ENCODE results near the gene MFAP5. TPM values are rescaled to one million over a fixed set of nuclear protein-coding genes. Genes with fewer than 3 reads are reported as not detected.
"Not testable (repeated sequence)": the region's sequence is repeated elsewhere in the genome, so short reads cannot be mapped to it uniquely, and the experiment has no call there.

MFAP5 gene
- total RNA-seq, 1 donor from 2014 or later, result 6.6 TPM

- FAIRE-seq, result no peak
- no peak for DNase-seq (ENCODE audit: low read depth)
- Histone ChIP-seq H3K27me3 (ENCODE audit: control insufficient read depth, insufficient read depth, low read length) (no peaks in the 10 kb centered on the region), H3K36me3 (ENCODE audit: control insufficient read depth, insufficient read depth, low read length) (no peaks in the 10 kb centered on the region), H3K4me3 (ENCODE audit: low read depth, low read length) (no peak overlapping the region)
- TF ChIP-seq, protein P1, sequence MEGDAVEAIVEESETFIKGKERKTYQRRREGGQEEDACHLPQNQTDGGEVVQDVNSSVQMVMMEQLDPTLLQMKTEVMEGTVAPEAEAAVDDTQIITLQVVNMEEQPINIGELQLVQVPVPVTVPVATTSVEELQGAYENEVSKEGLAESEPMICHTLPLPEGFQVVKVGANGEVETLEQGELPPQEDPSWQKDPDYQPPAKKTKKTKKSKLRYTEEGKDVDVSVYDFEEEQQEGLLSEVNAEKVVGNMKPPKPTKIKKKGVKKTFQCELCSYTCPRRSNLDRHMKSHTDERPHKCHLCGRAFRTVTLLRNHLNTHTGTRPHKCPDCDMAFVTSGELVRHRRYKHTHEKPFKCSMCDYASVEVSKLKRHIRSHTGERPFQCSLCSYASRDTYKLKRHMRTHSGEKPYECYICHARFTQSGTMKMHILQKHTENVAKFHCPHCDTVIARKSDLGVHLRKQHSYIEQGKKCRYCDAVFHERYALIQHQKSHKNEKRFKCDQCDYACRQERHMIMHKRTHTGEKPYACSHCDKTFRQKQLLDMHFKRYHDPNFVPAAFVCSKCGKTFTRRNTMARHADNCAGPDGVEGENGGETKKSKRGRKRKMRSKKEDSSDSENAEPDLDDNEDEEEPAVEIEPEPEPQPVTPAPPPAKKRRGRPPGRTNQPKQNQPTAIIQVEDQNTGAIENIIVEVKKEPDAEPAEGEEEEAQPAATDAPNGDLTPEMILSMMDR (IDR thresholded peaks at IDR 0.05; ENCODE audit: insufficient read depth, low read length, severe bottlenecking), result no peak
These were observed 25.4 kb downstream of the MFAP5 start for GRCh38 chr12:8637244-8637643.

GRCh38 chr12:8636581-8636980 lies 26.0 kb downstream of the MFAP5 start:
- no peaks in the 10 kb centered on the region for H3K36me3 ChIP-seq (ENCODE audit: control insufficient read depth, insufficient read depth, low read length)
- TF ChIP-seq, protein P1 (IDR thresholded peaks at IDR 0.05; ENCODE audit: insufficient read depth, low read length, severe bottlenecking), result no peak
- no peaks in the 10 kb centered on the region for H3K27me3 ChIP-seq (ENCODE audit: control insufficient read depth, insufficient read depth, low read length)
- FAIRE-seq (peak; percentile 23), DNase-seq (ENCODE audit: low read depth) (no peak)
- no peak overlapping the region for H3K4me3 ChIP-seq (ENCODE audit: low read depth, low read length)

- not testable (repeated sequence) for H3K4me3 ChIP-seq (ENCODE audit: low read depth, low read length); DNase-seq (ENCODE audit: low read depth); H3K36me3 ChIP-seq (ENCODE audit: control insufficient read depth, insufficient read depth, low read length); FAIRE-seq; H3K27me3 ChIP-seq (ENCODE audit: control insufficient read depth, insufficient read depth, low read length)
These were observed 26.6 kb downstream of the MFAP5 start for GRCh38 chr12:8636007-8636346.

DNA sequence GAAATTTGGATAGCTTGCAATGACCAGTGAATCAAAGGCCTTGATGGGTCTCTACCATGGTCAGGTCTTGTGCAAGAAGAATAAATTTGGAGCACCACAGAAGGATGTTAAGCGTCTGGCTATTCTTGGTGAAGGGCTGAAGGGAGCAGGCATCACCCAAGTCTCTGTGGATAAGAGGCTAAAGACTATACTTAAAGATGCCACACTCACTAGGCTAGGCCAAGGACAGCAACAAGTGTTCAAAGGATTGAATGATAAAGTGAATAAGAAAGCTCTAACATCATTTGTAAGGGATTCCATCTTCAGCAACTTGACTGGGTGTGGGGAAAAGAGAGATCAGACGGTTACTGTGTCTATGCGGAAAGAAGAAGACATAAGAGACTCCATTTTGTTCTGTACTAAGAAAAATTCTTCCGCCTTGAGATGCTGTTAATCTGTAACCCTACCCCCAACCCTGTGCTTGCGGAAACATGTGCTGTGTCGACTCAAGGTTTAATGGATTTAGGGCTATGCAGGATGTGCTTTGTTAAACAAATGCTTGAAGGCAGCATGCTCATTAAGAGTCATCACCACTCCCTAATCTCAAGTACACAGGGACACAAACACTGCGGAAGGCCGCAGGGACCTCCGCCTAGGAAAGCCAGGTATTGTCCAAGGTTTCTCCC lies 27.2 kb downstream of the MFAP5 start:
- FAIRE-seq; H3K36me3 ChIP-seq (ENCODE audit: control insufficient read depth, insufficient read depth, low read length); H3K4me3 ChIP-seq (ENCODE audit: low read depth, low read length); H3K27me3 ChIP-seq (ENCODE audit: control insufficient read depth, insufficient read depth, low read length): not testable (repeated sequence)
- peak; percentile 65 for DNase-seq (ENCODE audit: low read depth)

DNA sequence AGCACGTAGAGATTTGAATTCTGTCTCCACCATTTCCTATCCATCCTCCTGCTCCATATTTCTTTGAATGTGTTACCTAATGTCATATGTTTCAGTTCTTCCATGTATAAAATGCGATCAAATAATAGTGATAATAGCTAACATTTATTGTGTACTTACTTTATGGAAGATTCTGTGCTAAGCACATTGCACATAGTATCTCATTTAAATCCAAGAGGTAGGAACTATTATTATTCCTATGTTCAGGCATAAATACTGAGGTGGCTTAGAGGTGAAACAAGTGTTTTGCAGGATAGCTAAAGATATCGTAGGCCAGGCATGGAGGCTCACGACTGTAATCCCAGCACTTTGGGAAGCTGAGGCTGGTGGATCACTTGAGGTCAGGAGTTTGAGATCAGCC lies 32.5 kb downstream of the MFAP5 start:
- TF ChIP-seq, protein P1 (IDR thresholded peaks at IDR 0.05; ENCODE audit: insufficient read depth, low read length, severe bottlenecking), result no peak
- FAIRE-seq, result no peak
- Histone ChIP-seq H3K36me3 (ENCODE audit: control insufficient read depth, insufficient read depth, low read length) (no peaks in the 10 kb centered on the region), H3K4me3 (ENCODE audit: low read depth, low read length) (no peak overlapping the region), H3K27me3 (ENCODE audit: control insufficient read depth, insufficient read depth, low read length) (no peaks in the 10 kb centered on the region)
- no peak for DNase-seq (ENCODE audit: low read depth)

DNA sequence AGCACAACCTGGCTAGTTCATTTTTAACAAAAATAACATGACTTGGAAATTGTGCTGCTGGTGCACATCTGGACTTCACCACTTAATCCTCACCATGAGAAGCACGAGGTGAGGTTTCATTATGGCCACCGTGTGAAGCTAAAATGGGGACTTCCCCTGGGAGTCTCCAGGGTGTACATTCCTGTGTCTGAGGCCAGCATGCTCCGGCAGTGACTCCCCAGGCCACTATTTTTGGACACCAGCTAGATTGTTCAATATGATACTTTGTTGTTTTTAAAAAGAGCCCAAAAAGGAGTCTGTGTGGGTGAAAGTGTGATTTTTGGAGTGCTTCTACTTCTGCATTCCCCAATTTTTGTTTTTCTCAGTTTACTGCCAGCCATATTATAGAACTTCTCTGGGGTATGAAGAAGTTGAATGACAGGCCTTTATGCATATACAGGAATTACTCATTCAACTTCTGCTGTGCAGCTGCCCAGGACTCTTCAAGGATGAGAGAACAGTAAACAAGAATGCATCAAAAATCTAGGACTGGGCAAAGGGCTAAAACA lies 33.1 kb downstream of the MFAP5 start:
- FAIRE-seq, result no peak
- no peaks in the 10 kb centered on the region for H3K27me3 ChIP-seq (ENCODE audit: control insufficient read depth, insufficient read depth, low read length)
- no peaks in the 10 kb centered on the region for H3K36me3 ChIP-seq (ENCODE audit: control insufficient read depth, insufficient read depth, low read length)
- TF ChIP-seq, protein P1 (IDR thresholded peaks at IDR 0.05; ENCODE audit: insufficient read depth, low read length, severe bottlenecking), result no peak
- H3K4me3 ChIP-seq (ENCODE audit: low read depth, low read length), result no peak overlapping the region
- DNase-seq (ENCODE audit: low read depth), result peak; percentile 43

DNA sequence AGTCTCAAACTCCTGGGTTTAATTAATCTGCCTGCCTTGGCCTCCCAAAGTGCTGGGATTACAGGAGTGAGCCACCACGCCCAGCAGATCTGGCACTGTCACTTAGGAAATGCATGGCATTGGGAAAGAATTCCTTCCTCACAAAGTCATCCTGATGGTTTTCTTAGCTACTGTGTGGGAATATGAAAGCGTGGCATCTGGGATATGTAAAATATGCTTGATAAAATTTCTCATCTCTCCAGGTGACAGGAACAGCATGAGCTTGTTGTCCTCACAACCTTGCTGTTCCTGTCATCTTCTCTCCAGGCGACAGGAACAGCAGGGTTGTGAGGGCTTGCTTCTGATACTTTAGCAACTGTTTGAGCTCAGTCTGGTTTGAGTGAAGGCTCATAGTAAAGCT lies 33.9 kb downstream of the MFAP5 start:
- Histone ChIP-seq H3K4me3 (ENCODE audit: low read depth, low read length) (no peak overlapping the region), H3K27me3 (ENCODE audit: control insufficient read depth, insufficient read depth, low read length) (no peaks in the 10 kb centered on the region), H3K36me3 (ENCODE audit: control insufficient read depth, insufficient read depth, low read length) (no peaks in the 10 kb centered on the region)
- no peak for DNase-seq (ENCODE audit: low read depth)
- FAIRE-seq, result no peak
- TF ChIP-seq, protein P1 (IDR thresholded peaks at IDR 0.05; ENCODE audit: insufficient read depth, low read length, severe bottlenecking), result no peak

GRCh38 chr12:8624750-8625149 lies 37.9 kb downstream of the MFAP5 start:
- not testable (repeated sequence) for H3K27me3 ChIP-seq (ENCODE audit: control insufficient read depth, insufficient read depth, low read length); DNase-seq (ENCODE audit: low read depth); H3K36me3 ChIP-seq (ENCODE audit: control insufficient read depth, insufficient read depth, low read length); H3K4me3 ChIP-seq (ENCODE audit: low read depth, low read length); FAIRE-seq

Measured in bronchial epithelial cell (primary cell).